Measurements from ENCODE around the gene OR6C2.
"Not testable (repeated sequence)": the region's sequence is repeated elsewhere in the genome, so short reads cannot be mapped to it uniquely, and the experiment has no call there.

The OR6C2 gene

DNA sequence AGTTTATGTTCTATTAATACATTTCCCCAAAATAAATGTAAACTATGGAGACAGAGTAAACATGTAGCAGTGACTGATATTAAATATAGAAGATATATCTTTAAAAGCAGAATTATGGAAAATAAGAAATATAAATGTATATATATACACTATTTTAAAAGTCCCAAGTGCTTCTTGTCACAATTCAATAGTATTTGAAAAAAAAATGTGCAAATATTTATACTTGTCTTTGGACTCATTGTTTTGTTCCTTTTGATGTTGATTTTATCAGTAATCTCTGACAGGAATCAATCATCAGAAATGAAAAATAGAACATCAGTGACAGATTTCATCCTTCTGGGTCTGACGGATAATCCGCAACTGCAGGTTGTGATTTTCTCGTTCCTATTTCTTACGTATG lies 17.9 kb upstream of the OR6C2 start, which contains the start of gene OR6C76:
Gene OR6C76, plus strand, starts transcription at position 301 of the 400 bp plus-strand sequence. Its CDS starts 0 bp downstream, at position 301.
- Histone ChIP-seq H3K36me3 (ENCODE audit: insufficient read depth, low read length) (no peaks in the 10 kb centered on the region), H3K4me3 (ENCODE audit: low read length) (no peak within 1 kb of the TSS), H3K9ac (ENCODE audit: low read depth, low read length) (no peak within 1 kb of the TSS), H3K9me3 (replicated peaks; ENCODE audit: low read length) (no peaks in the 10 kb centered on the region), H3K4me2 (ENCODE audit: low read length) (no peak within 1 kb of the TSS), H3K27me3 (ENCODE audit: control insufficient read depth, insufficient read depth, low read length) (no peaks in the 10 kb centered on the region), H3K4me1 (ENCODE audit: control insufficient read depth, insufficient read depth, low read length) (no peaks in the 10 kb centered on the region)

DNA sequence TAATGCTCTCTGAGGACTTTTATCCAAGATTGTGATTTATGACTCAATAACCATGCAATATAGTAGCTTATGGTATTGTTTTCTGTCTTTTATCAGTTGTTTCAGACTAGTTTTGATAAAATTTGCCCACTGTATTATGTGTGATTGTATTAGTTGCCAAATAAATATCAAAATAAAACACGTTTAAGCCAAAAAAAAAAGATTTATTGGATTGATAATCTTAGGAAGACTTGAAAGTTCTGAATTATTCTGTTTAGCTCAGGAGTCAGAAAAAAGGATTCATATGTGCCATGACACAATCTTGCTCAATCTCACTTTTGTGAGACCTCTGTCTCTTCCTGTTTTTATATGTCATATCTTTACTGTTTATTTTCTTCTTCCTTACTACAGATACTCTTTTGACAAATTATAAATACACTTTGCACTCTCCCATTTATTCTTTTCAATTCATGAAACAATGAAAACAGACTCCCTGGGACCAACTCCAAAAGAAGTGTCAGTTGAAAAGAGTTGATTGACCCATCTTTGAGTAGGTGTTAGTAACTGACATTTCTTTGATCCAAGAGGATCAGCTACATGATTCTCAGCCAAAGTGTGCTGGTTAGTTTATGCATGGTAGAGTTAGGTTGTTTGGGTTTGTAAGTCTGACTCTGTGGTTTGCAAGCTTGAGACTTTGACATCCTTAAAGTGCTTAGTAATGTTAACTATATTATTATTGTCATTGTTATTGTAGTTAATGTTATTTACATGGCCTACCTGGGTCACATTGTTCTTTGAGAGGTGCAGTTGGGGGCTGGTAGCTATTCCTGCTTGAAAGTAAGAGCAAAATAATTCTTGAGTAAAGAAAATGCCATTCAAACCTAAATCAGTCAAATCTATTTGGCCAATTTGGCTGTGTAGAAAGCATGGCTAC lies 15.3 kb upstream of the OR6C2 start:
- Histone ChIP-seq H3K9ac (ENCODE audit: low read depth, low read length) (no peak overlapping the region), H3K9me3 (replicated peaks; ENCODE audit: low read length) (no peaks in the 10 kb centered on the region), H3K4me3 (ENCODE audit: low read length) (no peak overlapping the region), H3K4me1 (ENCODE audit: control insufficient read depth, insufficient read depth, low read length) (no peaks in the 10 kb centered on the region), H3K27me3 (ENCODE audit: control insufficient read depth, insufficient read depth, low read length) (no peaks in the 10 kb centered on the region), H3K4me2 (ENCODE audit: low read length) (no peak overlapping the region), H3K36me3 (ENCODE audit: insufficient read depth, low read length) (no peaks in the 10 kb centered on the region)

DNA sequence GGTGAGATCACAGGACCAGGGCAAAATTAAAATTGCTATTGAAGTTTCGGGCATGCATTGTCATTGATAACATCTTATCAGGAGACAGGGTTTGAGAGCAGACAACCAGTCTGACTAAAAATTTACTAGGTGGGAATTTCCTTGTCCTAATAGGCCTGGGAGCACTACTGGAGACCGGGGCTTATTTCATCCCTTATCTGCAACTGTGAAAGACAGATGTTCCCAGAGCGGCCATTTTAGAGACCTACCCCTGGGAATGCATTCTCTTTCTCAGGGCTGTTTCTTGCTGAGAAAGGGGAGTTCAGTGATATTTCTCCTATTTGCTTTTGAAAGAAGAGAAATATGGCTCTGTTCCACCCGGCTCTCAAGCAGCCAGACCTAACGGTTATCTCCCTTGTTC lies 2.6 kb upstream of the OR6C2 start:
- H3K9me3 ChIP-seq (replicated peaks; ENCODE audit: low read length); H3K4me1 ChIP-seq (ENCODE audit: control insufficient read depth, insufficient read depth, low read length); H3K4me2 ChIP-seq (ENCODE audit: low read length); H3K4me3 ChIP-seq (ENCODE audit: low read length); H3K9ac ChIP-seq (ENCODE audit: low read depth, low read length); H3K36me3 ChIP-seq (ENCODE audit: insufficient read depth, low read length); H3K27me3 ChIP-seq (ENCODE audit: control insufficient read depth, insufficient read depth, low read length): not testable (repeated sequence)

DNA sequence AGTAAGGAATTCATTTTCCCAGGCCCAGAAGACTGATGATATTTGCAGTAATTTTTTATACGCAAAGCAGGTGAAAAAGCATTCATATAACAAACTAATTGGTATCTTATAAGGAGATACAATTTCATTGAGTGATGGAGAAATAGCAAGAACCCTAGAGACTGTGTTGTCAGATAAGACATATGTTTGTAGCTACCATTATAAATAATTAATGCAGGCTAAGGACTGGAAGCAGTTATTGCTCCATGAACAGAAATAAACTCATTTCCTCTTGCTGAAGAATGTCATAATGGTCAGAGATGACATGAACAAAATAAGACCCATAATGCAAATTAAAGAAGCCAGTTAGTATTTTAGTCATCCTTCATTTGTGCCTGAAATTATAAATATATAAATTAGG lies 1.5 kb downstream of the OR6C2 start:
- no peaks in the 10 kb centered on the region for H3K36me3 ChIP-seq (ENCODE audit: insufficient read depth, low read length)
- H3K4me1 ChIP-seq (ENCODE audit: control insufficient read depth, insufficient read depth, low read length) = no peaks in the 10 kb centered on the region
- H3K9ac ChIP-seq (ENCODE audit: low read depth, low read length) = no peak overlapping the region
- H3K4me2 ChIP-seq (ENCODE audit: low read length) = no peak overlapping the region
- no peaks in the 10 kb centered on the region for H3K9me3 ChIP-seq (replicated peaks; ENCODE audit: low read length)
- H3K27me3 ChIP-seq (ENCODE audit: control insufficient read depth, insufficient read depth, low read length) = peaks cover 3% of the 10 kb centered on the region
- H3K4me3 ChIP-seq (ENCODE audit: low read length) = no peak overlapping the region

DNA sequence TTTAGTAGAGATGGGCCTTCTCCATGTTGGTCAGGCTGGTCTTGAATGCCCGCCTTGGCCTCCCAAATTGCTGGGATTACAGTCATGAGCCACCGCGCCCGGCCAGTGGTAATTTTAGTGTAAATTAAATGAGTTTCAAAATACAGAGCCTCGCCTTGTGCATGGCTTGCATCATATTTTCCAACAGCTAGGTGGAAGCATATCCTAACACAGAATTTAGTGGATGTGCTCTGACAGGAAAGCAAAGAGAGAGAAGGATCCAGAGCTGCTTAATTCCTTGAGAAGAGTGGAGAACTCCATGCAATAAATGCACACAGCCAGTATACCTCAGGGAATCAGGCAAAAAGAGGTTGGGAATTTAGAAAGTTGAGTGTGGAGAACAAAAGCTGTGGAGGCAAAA lies 2.5 kb downstream of the OR6C2 start:
- no peaks in the 10 kb centered on the region for H3K4me1 ChIP-seq (ENCODE audit: control insufficient read depth, insufficient read depth, low read length)
- H3K9me3 ChIP-seq (replicated peaks; ENCODE audit: low read length) = no peaks in the 10 kb centered on the region
- H3K4me3 ChIP-seq (ENCODE audit: low read length) = no peak overlapping the region
- H3K9ac ChIP-seq (ENCODE audit: low read depth, low read length) = no peak overlapping the region
- H3K27me3 ChIP-seq (ENCODE audit: control insufficient read depth, insufficient read depth, low read length) = peaks cover 6% of the 10 kb centered on the region
- H3K36me3 ChIP-seq (ENCODE audit: insufficient read depth, low read length) = no peaks in the 10 kb centered on the region
- no peak overlapping the region for H3K4me2 ChIP-seq (ENCODE audit: low read length)

DNA sequence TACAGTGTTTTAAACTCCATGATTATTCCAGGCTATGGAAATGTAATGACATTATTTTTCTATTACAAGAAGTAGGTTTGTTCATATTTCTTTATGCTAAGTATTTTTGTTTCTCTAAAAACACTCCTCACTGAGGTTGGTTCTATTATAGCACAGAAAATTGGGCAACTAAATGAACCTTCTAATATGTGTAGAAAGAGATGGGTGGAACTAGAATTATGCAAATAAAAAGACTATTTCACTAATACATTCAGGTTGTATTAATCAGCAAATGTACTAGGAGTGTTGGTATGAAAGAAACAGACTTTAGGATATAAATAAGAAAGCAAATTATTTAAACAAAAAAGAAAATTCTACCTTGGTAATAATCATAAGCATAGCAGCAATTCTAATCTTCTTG lies 4.9 kb downstream of the OR6C2 start:
- Histone ChIP-seq H3K4me3 (ENCODE audit: low read length) (no peak overlapping the region), H3K36me3 (ENCODE audit: insufficient read depth, low read length) (no peaks in the 10 kb centered on the region), H3K9me3 (replicated peaks; ENCODE audit: low read length) (no peaks in the 10 kb centered on the region), H3K4me1 (ENCODE audit: control insufficient read depth, insufficient read depth, low read length) (no peaks in the 10 kb centered on the region), H3K4me2 (ENCODE audit: low read length) (no peak overlapping the region), H3K9ac (ENCODE audit: low read depth, low read length) (no peak overlapping the region), H3K27me3 (ENCODE audit: control insufficient read depth, insufficient read depth, low read length) (peaks cover 6% of the 10 kb centered on the region)

DNA sequence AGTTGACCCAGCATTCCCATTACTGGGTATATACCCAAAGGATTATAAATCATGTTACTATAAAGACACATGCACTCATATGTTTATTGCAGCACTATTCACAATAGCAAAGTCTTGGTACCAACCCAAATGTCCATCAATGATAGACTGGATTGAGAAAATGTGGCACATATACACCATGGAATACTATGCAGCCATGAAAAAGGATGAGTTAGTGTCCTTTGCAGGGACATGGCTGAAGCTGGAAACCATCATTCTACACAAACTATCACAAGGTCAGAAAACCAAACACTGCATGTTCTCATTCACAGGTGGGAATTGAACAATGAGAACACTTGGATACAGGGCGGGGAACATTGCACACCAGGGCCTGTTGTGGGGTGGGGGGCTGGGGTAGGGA lies 21.1 kb downstream of the OR6C2 start:
- not testable (repeated sequence) for H3K4me1 ChIP-seq (ENCODE audit: control insufficient read depth, insufficient read depth, low read length); H3K27me3 ChIP-seq (ENCODE audit: control insufficient read depth, insufficient read depth, low read length); H3K9ac ChIP-seq (ENCODE audit: low read depth, low read length); H3K4me2 ChIP-seq (ENCODE audit: low read length); H3K36me3 ChIP-seq (ENCODE audit: insufficient read depth, low read length); H3K9me3 ChIP-seq (replicated peaks; ENCODE audit: low read length); H3K4me3 ChIP-seq (ENCODE audit: low read length)

DNA sequence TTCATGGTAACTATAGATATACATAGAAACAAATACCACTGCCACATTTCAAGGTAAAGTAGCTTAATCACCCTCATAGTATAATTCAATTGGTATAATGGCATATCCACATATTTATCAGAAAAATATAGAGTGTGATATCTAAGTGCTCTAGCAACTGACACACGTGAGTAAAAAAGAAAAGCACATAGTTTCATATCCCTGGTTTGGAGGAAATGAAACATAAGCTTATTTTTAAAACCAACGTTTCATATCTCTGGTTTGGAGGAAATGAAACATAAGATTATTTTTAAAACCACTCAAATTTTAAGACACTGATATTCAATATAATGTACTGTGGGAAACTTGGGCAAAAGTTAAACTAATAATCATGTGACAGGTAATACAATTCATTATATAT lies 24.0 kb downstream of the OR6C2 start:
- H3K36me3 ChIP-seq (ENCODE audit: insufficient read depth, low read length) = no peaks in the 10 kb centered on the region
- H3K27me3 ChIP-seq (ENCODE audit: control insufficient read depth, insufficient read depth, low read length) = peaks cover 7% of the 10 kb centered on the region
- H3K4me3 ChIP-seq (ENCODE audit: low read length) = no peak overlapping the region
- H3K4me1 ChIP-seq (ENCODE audit: control insufficient read depth, insufficient read depth, low read length) = no peaks in the 10 kb centered on the region
- no peak overlapping the region for H3K9ac ChIP-seq (ENCODE audit: low read depth, low read length)
- no peaks in the 10 kb centered on the region for H3K9me3 ChIP-seq (replicated peaks; ENCODE audit: low read length)
- no peak overlapping the region for H3K4me2 ChIP-seq (ENCODE audit: low read length)

DNA sequence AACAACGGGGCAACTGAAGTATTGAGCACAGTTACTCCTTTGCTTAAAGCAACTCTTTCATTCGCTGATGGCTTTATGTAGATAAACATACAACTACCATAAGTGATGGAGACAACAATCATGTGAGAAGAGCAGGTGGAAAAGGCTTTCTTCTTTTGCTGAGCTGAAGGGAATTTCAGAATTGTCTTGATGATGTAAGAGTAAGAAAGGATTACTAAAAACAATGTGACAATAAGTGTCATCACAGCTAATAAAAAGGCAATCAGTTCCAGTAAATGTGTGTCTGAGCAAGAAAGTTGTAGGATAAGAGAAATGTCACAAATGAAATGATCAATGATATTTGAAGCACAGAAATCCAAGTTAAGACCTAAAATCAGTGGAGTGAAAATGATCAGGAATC lies 25.4 kb downstream of the OR6C2 start:
- Histone ChIP-seq H3K36me3 (ENCODE audit: insufficient read depth, low read length) (no peaks in the 10 kb centered on the region), H3K9me3 (replicated peaks; ENCODE audit: low read length) (no peaks in the 10 kb centered on the region), H3K4me3 (ENCODE audit: low read length) (no peak overlapping the region), H3K27me3 (ENCODE audit: control insufficient read depth, insufficient read depth, low read length) (peaks cover 7% of the 10 kb centered on the region), H3K9ac (ENCODE audit: low read depth, low read length) (no peak overlapping the region), H3K4me1 (ENCODE audit: control insufficient read depth, insufficient read depth, low read length) (no peaks in the 10 kb centered on the region), H3K4me2 (ENCODE audit: low read length) (no peak overlapping the region)

DNA sequence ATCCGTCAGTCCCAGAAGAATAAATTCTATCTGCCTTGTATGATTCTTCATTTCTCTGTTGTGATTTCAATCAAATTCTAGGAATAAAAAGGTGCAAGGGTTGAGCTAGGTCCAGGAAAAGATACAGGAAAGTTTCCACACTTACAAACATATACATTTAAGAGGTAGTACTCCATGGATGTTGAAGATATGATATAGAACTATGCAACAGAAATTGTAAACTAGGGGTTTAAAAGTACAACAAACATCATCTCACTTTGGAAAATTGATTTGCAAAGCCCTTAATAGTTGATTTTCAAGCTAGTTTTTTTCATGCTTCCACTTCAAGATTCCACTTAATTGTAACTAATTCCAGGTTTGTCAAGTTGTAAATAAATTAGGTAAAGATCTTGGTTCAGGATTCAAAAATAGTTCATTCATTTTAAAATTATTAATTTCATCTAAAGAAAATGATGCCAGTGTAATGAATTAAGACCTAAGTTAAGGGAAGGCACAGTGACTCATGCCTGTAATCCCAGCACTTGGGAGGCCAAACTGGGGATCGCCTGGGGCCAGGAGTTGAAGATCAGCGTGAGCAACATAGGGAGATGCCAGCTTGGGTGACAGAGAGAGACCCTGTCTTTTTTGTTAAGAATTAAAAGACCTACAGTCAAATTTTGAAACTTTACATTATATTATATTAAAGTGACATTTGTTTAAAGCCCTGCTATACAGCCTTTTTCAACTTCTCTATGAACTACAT lies 26.4 kb downstream of the OR6C2 start, which contains the start of gene OR6C70:
Gene OR6C70, minus strand, starts transcription at position 51 of the 742 bp plus-strand sequence. Its CDS starts 0 bp downstream, at position 51.
- no peaks in the 10 kb centered on the region for H3K4me1 ChIP-seq (ENCODE audit: control insufficient read depth, insufficient read depth, low read length)
- no peaks in the 10 kb centered on the region for H3K36me3 ChIP-seq (ENCODE audit: insufficient read depth, low read length)
- H3K4me2 ChIP-seq (ENCODE audit: low read length) = no peak within 1 kb of the TSS
- H3K4me3 ChIP-seq (ENCODE audit: low read length) = no peak within 1 kb of the TSS
- H3K27me3 ChIP-seq (ENCODE audit: control insufficient read depth, insufficient read depth, low read length) = peaks cover 7% of the 10 kb centered on the region
- H3K9ac ChIP-seq (ENCODE audit: low read depth, low read length) = no peak within 1 kb of the TSS
- H3K9me3 ChIP-seq (replicated peaks; ENCODE audit: low read length) = no peaks in the 10 kb centered on the region

DNA sequence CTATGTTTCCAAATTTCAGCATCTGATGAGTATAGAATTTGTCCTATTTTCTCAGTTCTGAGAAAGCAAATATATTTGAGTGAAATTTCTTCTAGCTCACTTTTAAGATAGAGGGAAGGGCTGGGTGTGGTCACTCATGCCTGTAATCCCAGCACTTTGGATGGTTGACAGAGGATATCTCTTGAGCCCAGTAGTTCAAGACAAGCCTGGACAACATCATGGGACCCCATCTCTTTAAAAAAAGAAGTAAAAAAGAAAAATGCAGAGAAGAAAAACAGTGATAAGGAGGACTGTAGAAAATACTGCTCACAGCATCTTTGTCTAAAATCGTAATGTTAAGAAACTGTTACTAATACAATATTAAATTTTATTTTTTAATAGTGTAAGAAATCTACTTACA lies 28.4 kb downstream of the OR6C2 start:
- Histone ChIP-seq H3K9me3 (replicated peaks; ENCODE audit: low read length) (no peaks in the 10 kb centered on the region), H3K36me3 (ENCODE audit: insufficient read depth, low read length) (no peaks in the 10 kb centered on the region), H3K4me1 (ENCODE audit: control insufficient read depth, insufficient read depth, low read length) (no peaks in the 10 kb centered on the region), H3K4me2 (ENCODE audit: low read length) (no peak overlapping the region), H3K27me3 (ENCODE audit: control insufficient read depth, insufficient read depth, low read length) (peaks cover 5% of the 10 kb centered on the region), H3K4me3 (ENCODE audit: low read length) (no peak overlapping the region), H3K9ac (ENCODE audit: low read depth, low read length) (no peak overlapping the region)
